Fibroblast of mammary gland (primary cell): ENCODE data around the gene CMTM8.
A peak's percentile ranks its signal among the peaks of the same experiment; 100 is the strongest.

ENCODE experiments used
- DNase-seq: peaks from one replicate; pipeline ENCODE4 v3.0.0-alpha.2; 2010; ENCODE audit warnings: low read depth
- H3K4me3 ChIP-seq: 2 replicates; pipeline ENCODE4 v1.5.1; 2011; ENCODE audit warnings: low read depth, mild to moderate bottlenecking, low read length, moderate library complexity; ENCODE audit not compliant: control insufficient read depth
- TF ChIP-seq, protein P1 (sequence below): conservative IDR thresholded peaks from 2 replicates; pipeline ENCODE4 v1.5.1; 2011; ENCODE audit warnings: low read depth, low read length, inconsistent platforms; ENCODE audit not compliant: control insufficient read depth, insufficient read depth

Gene CMTM8

GRCh38 chr3:32296251-32297204 is 58.0 kb downstream of the CMTM8 start:
- no peak overlapping the region for H3K4me3 ChIP-seq
- TF ChIP-seq, protein P1, sequence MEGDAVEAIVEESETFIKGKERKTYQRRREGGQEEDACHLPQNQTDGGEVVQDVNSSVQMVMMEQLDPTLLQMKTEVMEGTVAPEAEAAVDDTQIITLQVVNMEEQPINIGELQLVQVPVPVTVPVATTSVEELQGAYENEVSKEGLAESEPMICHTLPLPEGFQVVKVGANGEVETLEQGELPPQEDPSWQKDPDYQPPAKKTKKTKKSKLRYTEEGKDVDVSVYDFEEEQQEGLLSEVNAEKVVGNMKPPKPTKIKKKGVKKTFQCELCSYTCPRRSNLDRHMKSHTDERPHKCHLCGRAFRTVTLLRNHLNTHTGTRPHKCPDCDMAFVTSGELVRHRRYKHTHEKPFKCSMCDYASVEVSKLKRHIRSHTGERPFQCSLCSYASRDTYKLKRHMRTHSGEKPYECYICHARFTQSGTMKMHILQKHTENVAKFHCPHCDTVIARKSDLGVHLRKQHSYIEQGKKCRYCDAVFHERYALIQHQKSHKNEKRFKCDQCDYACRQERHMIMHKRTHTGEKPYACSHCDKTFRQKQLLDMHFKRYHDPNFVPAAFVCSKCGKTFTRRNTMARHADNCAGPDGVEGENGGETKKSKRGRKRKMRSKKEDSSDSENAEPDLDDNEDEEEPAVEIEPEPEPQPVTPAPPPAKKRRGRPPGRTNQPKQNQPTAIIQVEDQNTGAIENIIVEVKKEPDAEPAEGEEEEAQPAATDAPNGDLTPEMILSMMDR = peak; percentile 94
- DNase-seq = peak; percentile 69

- no peak for DNase-seq
- TF ChIP-seq, protein P1 = no peak
- no peak overlapping the region for H3K4me3 ChIP-seq
These were observed 58.9 kb downstream of the CMTM8 start for GRCh38 chr3:32297366-32297765.

GRCh38 chr3:32301426-32301825 is 62.9 kb downstream of the CMTM8 start:
- no peak for DNase-seq
- TF ChIP-seq, protein P1 = no peak
- H3K4me3 ChIP-seq = no peak overlapping the region

DNA sequence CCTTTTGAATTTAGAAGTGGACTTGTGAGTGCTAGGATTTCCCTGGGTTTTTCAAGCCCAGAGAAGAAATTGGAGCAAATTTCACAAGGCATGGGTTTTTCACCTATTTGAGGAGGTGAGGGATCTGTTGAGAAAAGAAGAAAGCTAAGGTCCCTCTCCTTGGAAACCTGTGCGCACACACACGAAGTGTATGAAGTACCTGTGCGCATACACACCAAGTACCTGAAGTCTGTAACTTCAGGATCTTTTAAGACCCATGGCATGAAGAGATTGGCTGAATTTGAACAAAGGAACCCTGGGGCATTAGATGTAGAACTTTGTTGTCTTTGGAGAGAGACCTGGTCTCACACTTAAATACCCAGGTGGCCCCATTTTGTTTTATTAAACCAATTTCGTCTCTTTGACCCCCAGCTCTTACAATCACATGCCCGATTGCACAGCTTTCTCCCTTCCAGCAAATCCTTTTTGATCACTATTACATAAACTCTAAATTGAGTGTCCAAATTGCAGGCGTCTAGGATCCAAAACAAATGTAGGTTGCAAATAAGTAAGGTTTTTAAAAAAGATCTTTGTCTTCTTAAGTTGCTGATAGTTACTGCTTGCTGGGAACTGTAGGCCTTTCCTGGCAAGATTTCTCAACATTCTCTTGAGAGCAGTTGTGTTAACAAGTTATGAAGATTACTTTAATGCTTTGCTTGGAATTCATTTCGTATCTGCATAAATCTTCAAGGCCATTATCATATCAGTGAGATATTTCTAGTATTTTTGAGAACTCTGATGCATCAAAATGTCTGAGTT is 64.3 kb downstream of the CMTM8 start:
- DNase-seq = peak; percentile 11
- no peak overlapping the region for H3K4me3 ChIP-seq
- TF ChIP-seq, protein P1 = no peak

DNA sequence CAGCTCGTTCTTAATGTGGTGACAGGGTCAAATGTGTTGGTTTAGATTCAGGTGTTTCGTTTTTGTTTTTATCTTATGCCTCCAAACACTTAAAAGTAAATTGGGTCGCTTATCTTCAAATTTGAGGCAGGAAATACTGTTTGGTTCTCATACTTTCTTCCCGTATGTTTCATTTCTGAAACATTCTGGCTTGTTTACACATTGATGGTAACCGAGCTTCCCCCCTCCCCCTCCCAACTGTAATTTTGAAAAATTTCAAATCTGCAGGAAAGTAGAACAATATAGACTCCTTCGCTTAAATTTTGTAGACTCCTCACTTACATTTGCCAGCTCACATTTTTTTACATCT is 64.9 kb downstream of the CMTM8 start:
- TF ChIP-seq, protein P1 = no peak
- DNase-seq = no peak
- no peak overlapping the region for H3K4me3 ChIP-seq

GRCh38 chr3:32303977-32304881 is 65.7 kb downstream of the CMTM8 start:
- TF ChIP-seq, protein P1 = no peak
- H3K4me3 ChIP-seq = no peak overlapping the region
- DNase-seq = no peak
